LHCN-M2 (cell line): Measurements from ENCODE around the gene SUPT20H. TPM values are rescaled to one million over a fixed set of nuclear protein-coding genes. Genes with fewer than 3 reads are reported as not detected.
A peak's percentile ranks its signal among the peaks of the same experiment; 100 is the strongest.

Source experiments
- DNase-seq: peaks from one replicate; pipeline ENCODE4 v3.0.0-alpha.2; 2012; ENCODE audit warnings: low read depth
- polyA plus RNA-seq: library from polyadenylated mRNA; unstranded; fragments of >200 nt; gene quantifications from one replicate; pipeline ENCODE4 v1.2.1, GENCODE V29; 2012; ENCODE audit warnings: missing spikeins
- total RNA-seq: library from RNA; depleted of rRNA; stranded (reverse); fragments of >200 nt; gene quantifications from 2 replicates; pipeline ENCODE4 v1.2.3, GENCODE V29; 2014; rRNA removed

The SUPT20H gene
- total RNA-seq: 47.6 and 53.1 TPM in 2 replicates
- 24.0 TPM for polyA plus RNA-seq

DNA sequence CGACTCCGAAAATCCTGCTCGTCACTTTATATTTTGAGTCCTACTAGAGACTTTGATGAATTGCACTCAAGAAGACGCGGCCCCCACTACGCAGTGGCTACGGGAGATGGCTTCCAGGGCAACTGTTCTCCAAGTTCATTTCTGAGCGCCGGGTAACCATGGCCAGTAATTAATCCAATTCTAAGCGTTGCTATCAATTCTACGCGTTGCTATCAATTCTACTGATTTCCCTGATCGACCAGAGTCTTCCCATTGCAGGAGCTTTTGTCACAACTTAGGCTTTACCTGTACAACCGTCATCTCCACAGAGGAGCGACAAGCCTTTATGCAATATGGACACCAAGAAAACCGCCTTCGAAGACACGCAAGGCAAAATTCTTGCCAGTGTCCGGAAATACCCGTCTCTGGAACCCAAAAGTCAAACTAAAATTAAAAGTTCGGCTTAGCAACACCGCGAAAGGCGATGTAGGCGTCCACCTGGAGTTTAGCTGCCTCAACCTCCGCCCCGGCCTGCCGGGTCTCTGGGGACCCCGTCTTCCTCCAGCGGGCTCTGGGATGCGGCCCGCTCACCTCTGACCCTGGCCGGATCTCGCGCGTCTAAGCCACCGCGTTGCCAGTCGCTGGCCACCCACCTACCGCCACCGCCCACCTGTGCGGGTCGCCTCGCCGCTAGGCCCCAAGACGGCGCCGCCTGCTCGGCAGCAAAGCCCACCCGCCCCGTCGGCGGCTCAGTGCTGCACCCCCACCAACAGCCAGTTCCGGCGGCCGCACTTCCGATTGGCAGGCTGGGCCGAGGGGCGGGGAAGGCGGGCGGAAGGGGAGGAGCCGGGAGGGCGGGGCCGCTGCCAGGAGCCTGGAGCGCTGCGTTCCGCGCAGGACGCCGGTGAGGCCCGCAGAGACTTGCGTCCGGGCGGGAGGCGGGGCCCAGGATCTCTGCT, at the start of gene SUPT20H:
SUPT20H (minus strand) TSS at position 779 of the 938 bp plus-strand sequence. CDS start 8,198 bp downstream, outside the sequence.
- peak; percentile 86 for DNase-seq

DNA sequence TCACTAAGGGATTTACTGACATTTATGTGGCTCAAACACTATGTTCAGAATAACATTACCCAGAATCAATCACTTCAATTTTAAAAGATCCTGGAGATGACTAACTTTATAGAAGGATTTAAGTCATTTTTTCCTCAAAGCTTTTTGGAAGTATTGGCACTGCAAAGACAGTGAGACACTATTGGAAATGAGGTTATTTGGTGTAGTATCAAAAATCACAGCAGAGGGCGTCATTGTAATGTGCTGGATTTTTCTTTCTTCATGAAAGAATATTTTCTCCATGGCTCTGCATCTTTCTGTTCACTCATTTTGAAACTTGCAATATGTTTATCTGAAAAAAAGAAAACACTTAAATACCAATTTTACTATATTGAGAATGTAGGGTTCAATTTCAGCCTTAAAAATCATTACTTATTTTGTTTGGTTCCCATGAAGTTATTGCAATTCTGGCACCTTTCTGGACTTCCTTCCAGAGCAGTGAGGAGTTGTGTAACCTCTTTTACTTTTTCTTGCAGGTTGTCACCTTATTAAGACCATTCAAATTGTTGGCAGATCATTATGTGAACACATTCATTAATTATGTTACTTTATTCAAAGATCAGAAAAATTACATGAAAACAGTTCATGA, 49.7 kb upstream of the SUPT20H start:
- DNase-seq: peak; percentile 49

DNA sequence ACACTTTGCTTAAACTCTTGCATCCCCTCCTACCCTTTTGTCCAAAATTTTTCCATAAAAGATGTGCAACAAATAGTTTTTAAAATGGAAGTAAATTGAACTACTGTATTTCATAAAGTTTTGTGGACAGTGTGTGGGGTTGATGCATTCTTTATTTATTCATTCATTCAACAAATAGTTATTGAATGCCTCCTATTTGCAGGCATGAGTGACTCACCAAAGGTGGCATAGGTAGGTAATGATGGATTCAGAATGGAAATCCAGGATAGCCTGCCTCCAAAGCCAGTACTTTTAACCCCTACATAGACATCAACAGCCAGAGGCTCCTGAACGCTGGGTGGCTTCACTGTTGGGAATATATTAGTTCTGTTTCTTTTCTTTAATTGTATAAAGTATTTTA, 48.4 kb upstream of the SUPT20H start:
- no peak for DNase-seq

DNA sequence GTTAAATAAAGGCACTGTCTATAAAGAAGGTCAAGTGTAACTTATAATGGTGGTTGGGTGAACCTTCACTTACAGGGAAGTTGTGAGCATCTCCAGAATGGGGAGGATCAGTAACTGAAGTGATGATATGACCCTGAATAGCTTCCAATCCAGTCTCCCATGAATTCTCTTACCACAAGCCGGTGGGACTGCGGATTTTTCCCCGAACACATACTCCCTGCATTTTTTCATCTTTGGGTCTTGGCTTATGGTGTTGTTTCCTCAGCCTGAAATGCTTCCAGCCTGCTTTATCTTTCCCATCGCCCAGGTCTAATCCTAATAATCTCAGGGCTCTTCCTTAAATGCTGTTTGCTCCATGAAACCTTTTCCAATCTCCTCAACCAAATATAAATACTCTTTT, 48.0 kb upstream of the SUPT20H start:
- no peak for DNase-seq

DNA sequence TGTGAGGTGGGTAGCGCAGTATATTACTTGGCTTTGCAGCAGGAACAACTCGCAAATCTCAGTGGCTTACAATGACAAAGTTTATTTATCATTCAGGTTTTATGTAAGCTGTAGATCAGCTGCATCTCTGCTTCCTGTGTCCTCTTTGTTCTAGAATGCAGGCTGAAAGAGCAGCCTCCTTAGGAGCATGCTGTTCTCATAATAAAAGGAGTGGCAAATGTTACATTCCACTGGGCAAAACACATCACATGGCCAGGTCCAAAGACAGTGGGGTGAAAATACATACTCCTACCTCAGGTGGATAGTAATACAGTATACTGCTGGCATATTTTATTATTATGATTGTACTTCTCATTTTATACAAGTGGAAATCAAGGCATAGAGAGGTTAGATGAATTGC, 47.2 kb upstream of the SUPT20H start:
- DNase-seq: no peak

DNA sequence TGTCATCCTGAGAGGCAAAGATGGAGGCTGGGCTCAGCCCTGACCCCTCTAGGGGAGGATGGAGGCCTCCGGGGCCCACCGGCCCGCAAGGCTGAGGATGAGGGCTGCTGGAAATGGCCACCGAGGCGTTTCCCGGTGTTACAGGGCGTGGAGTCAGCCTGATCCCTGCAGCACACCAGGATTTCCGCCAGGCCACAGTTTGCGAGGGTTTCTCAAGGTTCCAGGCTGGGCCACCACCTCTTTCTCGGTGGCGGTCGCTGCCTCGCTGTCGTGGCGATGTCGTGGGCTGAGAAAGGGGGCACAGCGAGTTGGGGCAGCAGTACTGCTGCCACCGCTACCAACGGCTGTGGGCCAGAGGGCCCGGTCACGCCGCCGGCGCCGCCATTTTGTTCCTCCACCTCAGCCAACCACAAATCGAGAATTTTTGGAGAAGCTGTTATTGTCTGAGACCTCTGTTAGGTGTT, 45.8 kb upstream of the SUPT20H start, which contains the start of gene CSNK1A1L:
CSNK1A1L (minus strand) TSS at position 414 of the 464 bp plus-strand sequence; CDS start at position 6, 408 bp downstream.
- no peak for DNase-seq

DNA sequence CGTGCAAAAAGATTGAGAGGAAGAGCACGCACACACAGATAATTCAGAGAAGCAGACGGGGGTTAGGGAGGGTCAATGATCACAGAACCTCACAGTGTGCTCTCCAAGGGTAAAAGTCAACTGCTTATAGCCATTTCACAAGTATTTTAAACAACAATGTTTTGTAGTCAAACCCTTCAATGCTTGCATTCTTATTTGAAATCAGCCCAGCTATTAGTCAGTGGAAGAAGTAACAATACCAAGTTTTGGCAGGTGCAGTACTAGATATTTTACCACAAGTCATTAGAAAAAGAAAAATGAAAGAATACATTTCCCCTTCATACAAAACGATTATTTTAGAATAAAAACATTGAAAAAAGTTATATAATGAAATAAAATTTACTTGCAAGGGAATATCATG, 43.4 kb upstream of the SUPT20H start:
- no peak for DNase-seq

DNA sequence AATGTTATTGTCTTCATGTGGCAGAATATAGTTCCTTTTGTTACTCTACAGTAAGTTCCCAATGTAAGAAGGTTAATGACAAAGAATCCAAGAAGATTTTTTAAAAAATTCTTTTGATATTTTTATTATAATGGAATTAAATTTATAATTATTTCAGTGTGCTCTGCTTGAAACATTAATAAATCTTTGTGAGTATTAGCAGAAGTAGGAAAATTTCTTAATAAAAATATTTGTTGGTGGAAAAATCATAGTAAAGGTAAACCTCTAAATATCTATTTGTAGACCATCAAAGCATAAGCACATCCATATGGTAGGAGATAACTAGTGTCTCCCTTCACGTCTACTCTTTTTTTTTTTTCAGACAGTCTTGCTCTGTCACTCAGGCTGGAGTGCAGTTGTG, 41.7 kb upstream of the SUPT20H start:
- DNase-seq: no peak

DNA sequence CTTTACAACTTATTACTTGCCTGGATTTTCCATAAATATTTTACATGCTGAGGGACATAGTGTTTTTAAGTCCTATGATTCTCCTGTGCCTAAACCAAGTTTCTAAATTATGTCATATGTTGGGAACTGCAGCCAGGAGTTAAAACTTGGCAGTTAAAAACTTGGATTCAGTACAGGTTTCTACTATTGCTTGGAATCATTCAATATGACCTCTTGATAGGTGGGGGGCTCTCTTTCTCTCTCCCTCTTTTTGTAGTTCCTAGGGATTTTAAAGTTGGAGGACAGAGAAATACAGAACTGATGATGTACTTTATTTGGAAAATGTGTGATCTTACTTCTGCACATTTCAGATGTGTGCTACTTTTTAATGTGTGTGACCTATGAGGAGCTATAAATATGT, 41.2 kb upstream of the SUPT20H start:
- DNase-seq: no peak

DNA sequence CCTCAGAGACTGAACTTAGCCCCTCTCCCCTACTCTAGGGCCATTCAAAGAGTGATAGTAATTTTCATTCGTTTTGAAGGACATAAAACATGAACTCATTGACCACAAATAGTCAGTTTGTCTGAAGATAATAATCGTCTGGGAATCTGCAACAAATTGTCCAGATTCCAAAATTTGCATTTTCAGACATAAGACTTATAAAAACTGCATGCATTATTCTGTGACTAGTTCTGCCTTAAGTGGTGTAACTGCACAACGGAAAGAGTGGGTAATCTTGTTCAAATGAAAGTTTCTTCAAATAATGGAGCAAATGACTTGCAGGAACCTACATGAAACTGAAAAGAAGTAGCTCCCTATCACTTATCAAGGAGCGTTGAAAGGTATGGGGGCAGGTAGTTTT, 37.6 kb upstream of the SUPT20H start:
- no peak for DNase-seq

DNA sequence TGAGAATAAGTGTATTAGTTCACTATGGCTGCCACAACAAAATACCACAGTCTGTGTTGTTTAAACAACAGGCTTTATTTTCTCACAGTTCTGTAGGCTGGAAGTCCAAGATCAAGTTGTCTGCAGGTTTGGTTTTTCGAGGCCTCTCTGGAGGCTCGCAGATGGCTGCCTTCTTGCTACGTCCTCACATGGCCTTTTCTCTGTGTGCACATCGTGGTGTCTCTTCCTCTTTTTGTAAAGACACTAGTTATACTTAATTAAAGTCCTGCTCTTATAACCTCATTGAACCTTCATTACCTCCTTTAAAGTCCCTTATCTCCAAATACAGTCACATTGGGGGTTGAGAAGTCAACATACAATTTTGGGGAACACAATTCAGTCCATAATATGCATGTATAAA, 35.4 kb upstream of the SUPT20H start:
- no peak for DNase-seq

DNA sequence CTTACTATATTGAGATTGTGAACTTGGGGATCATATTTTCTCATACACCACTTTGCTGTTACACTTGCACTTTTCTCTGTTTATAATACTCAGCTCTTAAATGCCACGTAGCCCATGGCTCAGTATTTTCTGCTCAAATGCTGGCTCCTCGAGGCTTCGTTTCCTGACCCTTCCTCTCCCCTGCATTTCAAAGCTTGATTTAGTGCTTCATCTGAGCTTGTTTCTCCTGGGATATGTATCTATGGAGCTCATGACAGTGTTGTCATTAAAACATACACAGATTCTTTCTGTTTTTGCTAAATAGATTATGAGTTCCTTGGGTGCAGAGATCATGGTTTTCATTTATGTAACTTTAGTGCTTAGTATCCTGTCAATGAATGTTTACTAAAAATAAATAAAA, 34.6 kb upstream of the SUPT20H start:
- no peak for DNase-seq

DNA sequence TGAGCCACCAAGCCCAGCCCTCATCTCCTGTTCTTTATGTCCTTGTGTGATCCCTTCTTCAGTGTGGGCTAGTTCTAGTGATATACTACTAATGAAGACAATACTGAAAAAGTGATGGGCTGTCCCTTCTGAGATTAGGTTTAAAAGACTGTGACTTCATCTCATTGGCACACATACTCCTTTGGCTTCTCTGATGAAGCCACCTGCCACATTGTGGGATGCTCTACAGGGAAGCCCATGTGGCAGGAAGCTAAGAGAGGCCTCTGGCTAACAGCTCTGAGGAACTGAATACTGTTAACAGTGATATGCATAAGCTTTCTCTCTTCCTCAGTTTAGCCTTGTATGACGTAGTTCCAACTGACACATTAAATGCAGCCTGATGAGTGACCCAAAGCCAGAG, 32.3 kb upstream of the SUPT20H start:
- DNase-seq: no peak

DNA sequence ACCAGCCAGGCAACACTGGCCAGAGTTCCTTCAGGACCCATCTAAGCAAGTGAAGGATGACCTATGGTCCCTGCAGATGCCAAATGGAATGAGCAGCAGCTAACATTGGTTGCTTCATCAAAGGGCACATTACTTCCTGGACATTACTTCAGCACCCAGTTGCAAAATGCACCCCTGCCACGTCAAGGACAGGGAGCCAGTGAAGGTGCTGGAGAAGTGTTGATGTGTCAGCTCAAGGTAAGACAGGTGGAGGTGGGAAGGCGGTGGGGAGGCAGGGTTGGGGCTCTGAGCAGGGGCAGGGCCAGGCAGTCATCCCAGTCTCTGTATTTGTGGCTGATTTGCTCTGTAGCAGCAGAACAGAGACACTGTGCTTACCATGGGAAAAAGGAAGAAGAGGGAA, 31.4 kb upstream of the SUPT20H start:
- no peak for DNase-seq

DNA sequence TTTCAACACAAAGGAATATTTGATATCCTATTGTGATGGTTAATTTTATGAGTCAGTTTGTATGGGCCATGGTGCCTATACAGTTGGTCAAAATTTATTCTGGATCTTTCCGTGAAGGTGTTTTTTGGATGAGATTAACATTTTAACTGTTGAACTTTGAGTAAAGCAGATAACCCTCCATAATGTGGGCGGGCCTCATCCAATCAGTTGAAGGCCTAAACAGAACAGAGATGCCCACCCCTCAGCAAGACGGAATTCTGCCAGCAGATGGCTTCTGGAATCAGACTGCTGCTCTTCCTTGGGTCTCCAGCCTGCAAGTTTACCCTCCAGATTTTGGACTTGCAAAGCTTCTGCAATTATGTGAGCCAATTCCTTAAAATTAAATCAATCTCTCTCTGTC, 30.0 kb upstream of the SUPT20H start:
- DNase-seq: no peak

DNA sequence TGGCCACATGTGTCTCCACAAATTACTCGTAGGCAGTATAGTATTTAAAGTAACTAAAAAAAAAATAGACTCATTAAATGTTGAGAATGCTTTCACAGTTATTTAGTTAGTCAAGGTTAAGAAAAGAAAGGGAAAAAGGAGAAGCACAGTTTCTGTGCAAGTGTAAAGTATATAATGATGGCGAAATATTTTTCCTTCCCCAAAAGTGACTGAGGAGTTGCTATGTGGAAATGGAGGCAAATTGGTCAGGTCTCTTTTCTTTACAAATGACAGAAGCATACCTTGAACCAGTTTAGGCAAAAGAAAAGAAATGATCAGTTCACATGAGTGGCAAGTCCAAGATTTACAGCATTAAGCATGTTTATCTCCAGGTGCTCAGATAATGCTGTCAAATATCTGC, 28.0 kb upstream of the SUPT20H start:
- DNase-seq: no peak

DNA sequence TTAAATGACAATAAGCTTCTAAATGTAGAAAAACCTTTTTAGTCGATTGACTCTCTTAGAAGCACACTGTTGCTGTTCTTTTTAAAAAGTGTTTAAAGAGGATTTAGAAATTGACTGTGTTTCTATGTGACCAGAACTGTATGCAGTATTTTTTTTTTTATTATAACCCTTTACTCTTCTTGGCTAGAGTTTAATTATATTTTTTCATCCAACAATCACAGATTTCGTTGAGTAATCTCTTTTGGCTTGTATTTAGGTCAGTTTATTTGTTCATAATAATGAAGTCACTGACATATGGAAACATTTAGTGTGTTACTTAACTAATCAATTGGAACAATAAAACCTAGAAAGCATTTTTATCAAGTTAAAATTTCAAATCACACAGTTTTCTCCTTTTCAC, 26.1 kb upstream of the SUPT20H start:
- DNase-seq: no peak

DNA sequence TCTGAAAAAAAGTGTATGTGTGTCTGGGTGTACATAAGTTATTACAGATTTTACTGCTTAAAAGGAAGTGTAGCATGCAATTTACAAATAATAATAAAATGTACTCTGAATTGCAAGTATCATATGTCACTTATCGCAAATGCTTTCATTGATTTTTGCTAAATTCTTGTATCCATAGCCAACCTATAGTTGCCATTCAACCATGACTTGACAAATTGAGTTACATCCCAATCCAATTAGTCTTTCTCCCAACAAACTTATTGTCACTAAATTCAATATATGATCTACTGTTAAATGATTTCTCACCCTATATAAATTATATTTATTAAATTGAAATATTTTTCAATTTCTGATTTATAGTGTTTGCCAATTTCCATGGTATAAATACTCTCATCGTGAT, 17.3 kb upstream of the SUPT20H start:
- DNase-seq: no peak

DNA sequence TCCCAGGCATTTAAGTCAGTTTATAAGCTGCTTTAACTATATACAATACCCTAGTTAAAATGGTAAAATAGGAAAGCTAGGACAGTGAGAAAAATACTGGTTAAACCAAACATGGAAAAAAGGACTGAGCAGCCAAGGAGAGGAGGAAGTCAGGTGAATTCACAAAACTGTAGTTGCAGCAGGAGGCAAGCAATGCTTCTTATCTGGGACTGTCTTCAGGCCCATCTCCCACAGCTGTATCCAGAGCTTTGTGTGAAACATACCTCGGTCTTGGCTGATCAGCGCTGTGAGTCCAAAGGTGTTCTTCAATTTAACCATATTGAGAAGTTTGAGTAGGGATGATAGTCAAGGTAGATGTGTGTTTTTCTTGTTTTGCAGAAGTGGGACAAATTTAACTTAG, 15.7 kb upstream of the SUPT20H start:
- DNase-seq: no peak

DNA sequence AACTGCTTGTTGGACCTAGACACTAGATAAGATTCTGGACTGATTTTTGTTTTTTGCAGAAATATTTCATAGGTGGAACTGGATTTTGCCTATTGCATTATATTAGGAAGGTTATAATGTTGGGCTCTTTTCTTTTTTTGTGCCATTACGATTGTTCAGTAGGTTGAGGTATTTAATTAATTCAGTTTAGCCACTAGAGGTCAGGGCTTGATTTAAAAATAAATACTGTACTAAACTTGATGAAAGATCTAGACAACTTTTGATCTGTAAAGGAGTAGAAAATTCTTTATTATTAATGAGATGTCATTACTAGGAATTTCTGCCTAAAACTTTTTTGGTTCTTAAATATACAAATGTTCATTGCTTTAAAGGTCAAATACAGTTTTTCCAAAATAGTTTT, 15.2 kb upstream of the SUPT20H start:
- DNase-seq: peak; percentile 46

DNA sequence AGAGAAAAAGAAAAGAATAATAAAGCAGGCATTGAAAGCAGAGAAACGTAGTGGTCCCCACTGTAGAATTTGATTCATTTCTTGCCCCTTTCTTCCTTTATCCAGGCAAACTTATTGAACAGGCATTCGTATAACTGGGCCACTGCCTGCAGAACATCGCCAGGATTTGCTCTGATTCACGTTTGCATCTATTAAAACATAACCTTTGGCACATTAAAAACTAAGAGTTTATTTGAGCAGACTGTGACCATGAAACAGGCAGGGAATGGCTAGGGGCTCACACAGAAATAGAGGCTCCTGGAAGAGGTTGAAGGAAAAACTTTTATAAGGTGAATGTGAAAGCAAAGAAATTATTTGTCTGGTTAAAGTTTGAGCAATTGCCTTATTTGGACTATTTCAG, 12.5 kb upstream of the SUPT20H start:
- DNase-seq: no peak

DNA sequence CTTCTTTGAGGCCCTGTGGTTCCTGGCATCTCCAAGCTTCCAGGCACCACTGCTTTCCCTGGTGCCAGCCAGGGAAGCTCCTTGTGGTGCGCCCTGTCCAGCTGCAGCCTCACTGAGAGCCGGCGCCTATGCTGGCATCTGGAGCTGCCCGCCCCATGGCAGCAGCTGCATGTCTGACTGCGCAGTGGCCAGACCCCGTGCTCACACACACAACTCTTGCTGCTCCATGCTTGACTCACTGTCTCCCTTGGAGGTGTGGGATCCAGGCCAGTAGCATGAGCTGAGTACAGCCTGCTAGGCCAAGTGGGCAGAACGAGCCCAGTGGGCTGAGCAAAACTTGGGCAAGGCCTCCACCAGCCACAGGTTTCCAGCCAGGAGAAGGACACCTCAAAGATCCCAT, 11.5 kb upstream of the SUPT20H start:
- DNase-seq: peak; percentile 88
